ENCODE measurements around the gene HBM.
"Not testable (repeated sequence)": the region's sequence is repeated elsewhere in the genome, so short reads cannot be mapped to it uniquely, and the experiment has no call there.

The HBM gene

GRCh38 chr16:165539-166374, at the start of gene HBM:
TSS of gene HBM (plus strand) at chr16:165978. CDS start at chr16:165998, 20 bp downstream.
- no peak for FAIRE-seq

GRCh38 chr16:116015-116414, 49.8 kb upstream of the HBM start:
- FAIRE-seq: no peak

More at GRCh38 chr16:165539-166374, at the start of gene HBM:
- DNase-seq (ENCODE audit: low spot score): no peak

GRCh38 chr16:117379-118365, 48.1 kb upstream of the HBM start:
- DNase-seq (ENCODE audit: low spot score) (peak; percentile 70), FAIRE-seq (no peak)

More at GRCh38 chr16:116015-116414, 49.8 kb upstream of the HBM start:
- DNase-seq (ENCODE audit: low spot score): no peak

GRCh38 chr16:118857-119256, 46.9 kb upstream of the HBM start:
- FAIRE-seq (no peak), DNase-seq (ENCODE audit: low spot score) (no peak)

GRCh38 chr16:119295-119694, 46.5 kb upstream of the HBM start:
- FAIRE-seq: no peak
- no peak for DNase-seq (ENCODE audit: low spot score)

- FAIRE-seq: no peak
- DNase-seq (ENCODE audit: low spot score): no peak
These were observed 45.8 kb upstream of the HBM start for GRCh38 chr16:119835-120491.

- FAIRE-seq (no peak), DNase-seq (ENCODE audit: low spot score) (no peak)
These were observed 45.0 kb upstream of the HBM start for GRCh38 chr16:120756-121155.

GRCh38 chr16:122361-122760, 43.4 kb upstream of the HBM start:
- no peak for DNase-seq (ENCODE audit: low spot score)
- no peak for FAIRE-seq

GRCh38 chr16:123558-124350, 42.0 kb upstream of the HBM start:
- not testable (repeated sequence) for DNase-seq (ENCODE audit: low spot score); FAIRE-seq

- DNase-seq (ENCODE audit: low spot score) (no peak), FAIRE-seq (no peak)
These were observed 40.8 kb upstream of the HBM start for GRCh38 chr16:125011-125410.

- FAIRE-seq (no peak), DNase-seq (ENCODE audit: low spot score) (no peak)
These were observed 36.7 kb upstream of the HBM start for GRCh38 chr16:129075-129474.

- FAIRE-seq: no peak
These were observed 35.1 kb upstream of the HBM start for GRCh38 chr16:130533-131173.

GRCh38 chr16:132120-132519, 33.7 kb upstream of the HBM start:
- DNase-seq (ENCODE audit: low spot score) (no peak), FAIRE-seq (no peak)

More at GRCh38 chr16:130533-131173, 35.1 kb upstream of the HBM start:
- no peak for DNase-seq (ENCODE audit: low spot score)

GRCh38 chr16:133716-134115, 32.1 kb upstream of the HBM start:
- FAIRE-seq (no peak), DNase-seq (ENCODE audit: low spot score) (no peak)

GRCh38 chr16:138049-138417, 27.7 kb upstream of the HBM start:
- FAIRE-seq: no peak
- DNase-seq (ENCODE audit: low spot score): peak; percentile 30

- FAIRE-seq (no peak), DNase-seq (ENCODE audit: low spot score) (no peak)
These were observed 25.5 kb upstream of the HBM start for GRCh38 chr16:140175-140857.

GRCh38 chr16:142405-142967, 23.3 kb upstream of the HBM start:
- FAIRE-seq (no peak), DNase-seq (ENCODE audit: low spot score) (no peak)

- DNase-seq (ENCODE audit: low spot score): no peak
- FAIRE-seq: no peak
These were observed 22.7 kb upstream of the HBM start for GRCh38 chr16:143047-143446.

GRCh38 chr16:143456-143855, 22.3 kb upstream of the HBM start:
- FAIRE-seq (no peak), DNase-seq (ENCODE audit: low spot score) (no peak)

Data from urothelium cell line (cell line).